A549 (cell line): Measurements from ENCODE around the gene RUNX1. TPM values are rescaled to one million over a fixed set of nuclear protein-coding genes. Genes with fewer than 3 reads are reported as not detected.

Experiments
- ATAC-seq, 2 experiments: fragments of 200-7000 bp in 1 of 2; fragments of >200 bp in 1 of 2; cut with Nextera tagmentation in 1 of 2; cut with Tn5 transposase in 1 of 2; 3 replicates each; pipeline versions ENCODE4 v1.8.0 to v1.9.1; 2018 to 2020; ENCODE audit warnings: mild to moderate bottlenecking in 1 of 2, moderate library complexity in 1 of 2
- CTCF ChIA-PET: fragments of 300-600 bp; sonication (Branson Sonifier 250); formaldehyde crosslinking; extraction: SDS; loops from one replicate; lab custom pipeline; 2021; ENCODE audit warnings: antibody characterized with exemption, inconsistent platforms; lab: Yijun Ruan, JAX
- POLR2A ChIA-PET: fragments of 350-600 bp; formaldehyde crosslinking; extraction: SDS; loops from one replicate; lab custom pipeline; 2021; ENCODE audit warnings: antibody characterized with exemption, inconsistent platforms; lab: Yijun Ruan, JAX
- DNase-seq, 2 experiments: peaks; one replicate each; pipeline versions ENCODE4 v3.0.0 to v3.0.0-alpha.2; 2011 to 2016; ENCODE audit warnings: low read depth in 1 of 2, low spot score in 1 of 2
- FAIRE-seq: peaks from 2 replicates; lab custom pipeline; 2011; peaks lifted over from hg19 to GRCh38; lab: Jason Lieb, UNC
- H3K27ac ChIP-seq, 2 experiments: fragments of >200 bp; sonication (Bioruptor Twin); formaldehyde crosslinking; 3 replicates each; pipeline ENCODE4 v1.5.1; 2016 to 2017
- H3K4me1 ChIP-seq: fragments of >200 bp; sonication (Bioruptor Twin); formaldehyde crosslinking; 3 replicates; pipeline ENCODE4 v1.6.1; 2016
- H3K4me2 ChIP-seq: fragments of >200 bp; sonication (Bioruptor Twin); formaldehyde crosslinking; 3 replicates; pipeline ENCODE4 v1.6.1; 2016
- H3K4me3 ChIP-seq: fragments of >200 bp; sonication (Bioruptor Twin); formaldehyde crosslinking; 3 replicates; pipeline ENCODE4 v1.5.1; 2016
- H3K9me3 ChIP-seq: fragments of >200 bp; sonication (Bioruptor Twin); formaldehyde crosslinking; 3 replicates; pipeline ENCODE4 v1.6.1; 2016
- BCL3 ChIP-seq: fragments of >200 bp; sonication (Bioruptor Twin); formaldehyde crosslinking; IDR thresholded peaks from 3 replicates; pipeline ENCODE4 v1.6.1; 2016
- CBX2 ChIP-seq: fragments of 200-600 bp; sonication (generic); IDR thresholded peaks from 2 replicates; pipeline ENCODE4 v1.6.1; 2016; ENCODE audit warnings: low read depth, mild to moderate bottlenecking, borderline replicate concordance
- CBX8 ChIP-seq: fragments of 200-600 bp; sonication (generic); IDR thresholded peaks from 2 replicates; pipeline ENCODE4 v1.6.1; 2016
- CHD2 ChIP-seq: fragments of 150-350 bp; IDR thresholded peaks from 2 replicates; pipeline ENCODE4 v1.6.1; 2014; ENCODE audit warnings: low read length; ENCODE audit not compliant: partially characterized antibody
- CTCF ChIP-seq: fragments of >200 bp; sonication (Bioruptor Twin); formaldehyde crosslinking; IDR thresholded peaks from 3 replicates; pipeline ENCODE4 v1.5.1; 2016
- EHMT2 ChIP-seq: fragments of 200-600 bp; sonication (generic); IDR thresholded peaks from 2 replicates; pipeline ENCODE4 v1.6.1; 2016; ENCODE audit warnings: antibody characterized with exemption, low read depth, mild to moderate bottlenecking, moderate library complexity
- HDAC2 ChIP-seq: fragments of 200-600 bp; sonication (generic); IDR thresholded peaks from 2 replicates; pipeline ENCODE4 v1.6.1; 2016
- HES2 ChIP-seq: fragments of >200 bp; sonication (Bioruptor Twin); formaldehyde crosslinking; IDR thresholded peaks from 2 replicates; pipeline ENCODE4 v1.6.1; 2016
- JUN ChIP-seq, 2 experiments: fragments of >200 bp; sonication (Bioruptor Twin); formaldehyde crosslinking; IDR thresholded peaks; 2 replicates in 1 of 2; 3 replicates in 1 of 2; pipeline ENCODE4 v1.6.1; 2016 to 2017
- JUNB ChIP-seq: fragments of >200 bp; sonication (Bioruptor Twin); formaldehyde crosslinking; IDR thresholded peaks from 2 replicates; pipeline ENCODE4 v1.6.1; 2016
- MAX ChIP-seq: IDR thresholded peaks from 2 replicates; pipeline ENCODE4 v1.6.1; 2012
- NFE2L2 ChIP-seq: fragments of 150-350 bp; conservative IDR thresholded peaks from 2 replicates; pipeline ENCODE4 v1.6.1; 2014; ENCODE audit warnings: low read length
- POLR2A ChIP-seq: IDR thresholded peaks from 2 replicates; pipeline ENCODE4 v1.6.1; 2012; ENCODE audit warnings: mild to moderate bottlenecking, low read length
- RCOR1 ChIP-seq: fragments of 150-350 bp; IDR thresholded peaks from 2 replicates; pipeline ENCODE4 v1.6.1; 2014; ENCODE audit warnings: antibody characterized with exemption, low read length, low read depth
- RFX5 ChIP-seq: fragments of 450-650 bp; IDR thresholded peaks from 2 replicates; pipeline ENCODE4 v1.7.1; 2014; ENCODE audit warnings: antibody characterized with exemption, mild to moderate bottlenecking, moderate library complexity
- RNF2 ChIP-seq: fragments of 200-600 bp; sonication (generic); IDR thresholded peaks from 2 replicates; pipeline ENCODE4 v1.6.1; 2016; ENCODE audit warnings: low read depth, mild to moderate bottlenecking, antibody characterized with exemption, moderate library complexity, borderline replicate concordance
- SMC3 ChIP-seq: fragments of >200 bp; sonication (Bioruptor Twin); formaldehyde crosslinking; IDR thresholded peaks from 3 replicates; pipeline ENCODE4 v1.6.1; 2018; ENCODE audit warnings: inconsistent platforms
- SREBF2 ChIP-seq: fragments of 450-650 bp; IDR thresholded peaks from 2 replicates; pipeline ENCODE4 v1.6.1; 2014; ENCODE audit warnings: mild to moderate bottlenecking, moderate library complexity
- TFCP2L1 ChIP-seq: fragments of 250-450 bp; sonication (Bioruptor Pico); IDR thresholded peaks from 2 replicates; pipeline ENCODE4 v1.5.0; 2021; ENCODE audit warnings: mild to moderate bottlenecking
- USF2 ChIP-seq: fragments of 450-650 bp; IDR thresholded peaks from 2 replicates; pipeline ENCODE4 v1.6.1; 2014; ENCODE audit warnings: antibody characterized with exemption
- ZNF302 ChIP-seq: fragments of 250-450 bp; sonication (Bioruptor Pico); IDR thresholded peaks from 2 replicates; pipeline ENCODE4 v1.9.0; 2021; ENCODE audit warnings: inconsistent platforms, mild to moderate bottlenecking, moderate library complexity
- ZSCAN20 ChIP-seq: fragments of 250-450 bp; sonication (Bioruptor Pico); IDR thresholded peaks from 2 replicates; pipeline ENCODE4 v1.8.0; 2022; ENCODE audit warnings: mild to moderate bottlenecking, moderate library complexity
- WGBS: methylation state at CpG from one replicate; pipeline ENCODE4 v1.1.6; 2017; ENCODE audit errors: missing lambda C conversion rate; 5-methylcytosine and 5-hydroxymethylcytosine counted together
- polyA plus RNA-seq, 4 experiments: library from polyadenylated mRNA; depleted of rRNA in 3 of 4; stranded (reverse); fragments of >200 nt; fragmentation: RNase III in 1 of 4; extraction: RNeasy Plus Mini Kit Qiagen cat#74134 plus additional on column Dnase treatment in 1 of 4; gene quantifications; 2 replicates in 3 of 4; 3 replicates in 1 of 4; pipeline ENCODE4 v1.2.3, GENCODE V29; 2011 to 2017

The RUNX1 gene
- polyA plus RNA-seq, 2 of the 4 experiments (the other 2 are of a cell fraction), result 5.5 TPM

- Histone ChIP-seq H3K27ac (peak overlapping the region in 1 of 2 experiments; percentile 86; a peak in 2 of 6 replicates), H3K9me3 (no peaks in the 10 kb centered on the region), H3K4me1 (peaks cover 25% of the 10 kb centered on the region), H3K4me3 (no peak overlapping the region), H3K4me2 (no peak overlapping the region)
- DNase-seq (no peak), ATAC-seq (no peak), FAIRE-seq (no peak)
- WGBS, result 95% methylated on average over 17 of the region's 17 CpGs
- ChIA-PET CTCF (no interaction called here), POLR2A (no interaction called here)
- TF ChIP-seq CBX8 (no peak), SMC3 (no peak), USF2 (no peak), JUNB (no peak), EHMT2 (no peak), TFCP2L1 (no peak), CTCF (no peak)
These were observed 3.4 kb downstream of the RUNX1 start for GRCh38 chr21:35045542-35046262.

- H3K27ac ChIP-seq, result no peak overlapping the region
- H3K4me1 ChIP-seq, result peaks cover 22% of the 10 kb centered on the region
- no peak for TF ChIP-seq CHD2
- TF ChIP-seq HES2, result no peak
- no peak for TF ChIP-seq RCOR1
- no peak for TF ChIP-seq HDAC2
- H3K4me2 ChIP-seq, result no peak overlapping the region
- WGBS, result 75% methylated on average over 8 of the region's 8 CpGs
- POLR2A ChIA-PET, result no interaction called here
- CTCF ChIA-PET, result interaction anchor here (0.6 kb wide), 1 partner anchor 395 kb away, joined by 3 read pairs; no protein-coding TSS in a partner anchor
- FAIRE-seq (no peak), DNase-seq (no peak), ATAC-seq (no peak)
- no peak overlapping the region for H3K4me3 ChIP-seq
- H3K9me3 ChIP-seq, result no peaks in the 10 kb centered on the region
These were observed 4.1 kb downstream of the RUNX1 start for GRCh38 chr21:35044770-35045541.

GRCh38 chr21:35044128-35044527 is 5.0 kb downstream of the RUNX1 start:
- peaks cover 21% of the 10 kb centered on the region for H3K4me1 ChIP-seq
- H3K4me2 ChIP-seq, result no peak overlapping the region
- H3K27ac ChIP-seq, result no peak overlapping the region
- TF ChIP-seq POLR2A (no peak), BCL3 (no peak), MAX (no peak), CHD2 (no peak), RNF2 (no peak), ZSCAN20 (CRISPR knock-in tag) (no peak), RFX5 (no peak), SREBF2 (no peak), ZNF302 (CRISPR knock-in tag) (no peak), JUNB (no peak), USF2 (no peak), NFE2L2 (no peak), JUN (IDR thresholded peaks at IDR 0.05) (no peak), CBX2 (no peak), TFCP2L1 (no peak)
- TF ChIP-seq, all 56 proteins: peak for 0
- H3K9me3 ChIP-seq, result no peaks in the 10 kb centered on the region
- WGBS, result 89% methylated on average over 3 of the region's 3 CpGs
- no peak for ATAC-seq
- POLR2A ChIA-PET, result no interaction called here
- CTCF ChIA-PET, result no interaction called here
- DNase-seq, result no peak
- FAIRE-seq, result no peak
- no peak overlapping the region for H3K4me3 ChIP-seq
